Ovary (tissue), 3 donors: Measurements from ENCODE around the gene CFAP54.

Experiments used
- CTCF ChIP-seq, 3 donors: fragments of 450-650 bp in 2 of 3; fragments of 200-600 bp in 1 of 3; IDR thresholded peaks; one replicate each; pipeline versions ENCODE4 v1.5.1 to v1.8.0; 2016 to 2022; ENCODE audit warnings: antibody characterized with exemption in 3 of 3, mild to moderate bottlenecking in 1 of 3
- EP300 ChIP-seq: sonication (generic); formaldehyde crosslinking; IDR thresholded peaks from one replicate; pipeline ENCODE4 v1.6.1; 2017; ENCODE audit warnings: antibody characterized with exemption
- POLR2A ChIP-seq: fragments of 450-650 bp; IDR thresholded peaks from one replicate; pipeline ENCODE4 v1.6.1; 2017; ENCODE audit warnings: antibody characterized with exemption, mild to moderate bottlenecking, moderate library complexity
- donor health status: DM: no; HTN: no; CAD: no.

DNA sequence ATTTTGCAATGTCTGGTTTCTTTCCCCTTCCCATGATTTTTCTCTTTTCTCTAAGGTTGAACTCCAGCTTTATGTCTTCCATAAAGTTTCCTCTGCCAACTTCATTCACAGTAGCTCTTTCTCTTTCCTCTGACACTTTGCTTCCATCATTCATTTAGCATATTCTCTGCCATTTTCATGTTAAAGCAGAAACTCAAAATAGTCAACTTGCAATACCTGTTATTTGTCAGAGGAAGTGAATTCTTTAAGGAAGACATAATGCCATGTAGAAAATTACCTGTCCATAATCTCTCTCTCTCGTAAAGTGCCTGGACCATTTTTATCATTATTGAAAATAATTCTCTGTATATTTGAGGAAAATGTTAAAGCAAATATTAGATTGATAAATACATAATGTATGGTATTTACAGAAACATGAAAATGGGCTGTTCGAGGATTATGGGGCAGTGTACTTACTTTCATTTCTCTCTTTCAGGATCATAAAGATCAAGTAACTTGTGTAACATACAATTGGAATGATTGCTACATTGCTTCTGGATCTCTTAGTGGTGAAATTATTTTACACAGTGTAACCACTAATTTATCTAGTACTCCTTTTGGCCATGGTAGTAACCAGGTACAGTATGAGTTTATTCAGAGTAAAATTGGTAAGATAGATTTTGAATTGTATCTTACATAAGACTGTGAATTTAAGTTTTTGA is 430.3 kb downstream of the CFAP54 start:
- no peak for TF ChIP-seq CTCF (IDR thresholded peaks at IDR 0.05)
- no peak for TF ChIP-seq POLR2A
- no peak for TF ChIP-seq EP300
